ENCODE measurements around the gene HEXIM1.

The HEXIM1 gene

GRCh38 chr17:45114117-45114932 lies 34.0 kb upstream of the HEXIM1 start:
- TF ChIP-seq, protein P1, sequence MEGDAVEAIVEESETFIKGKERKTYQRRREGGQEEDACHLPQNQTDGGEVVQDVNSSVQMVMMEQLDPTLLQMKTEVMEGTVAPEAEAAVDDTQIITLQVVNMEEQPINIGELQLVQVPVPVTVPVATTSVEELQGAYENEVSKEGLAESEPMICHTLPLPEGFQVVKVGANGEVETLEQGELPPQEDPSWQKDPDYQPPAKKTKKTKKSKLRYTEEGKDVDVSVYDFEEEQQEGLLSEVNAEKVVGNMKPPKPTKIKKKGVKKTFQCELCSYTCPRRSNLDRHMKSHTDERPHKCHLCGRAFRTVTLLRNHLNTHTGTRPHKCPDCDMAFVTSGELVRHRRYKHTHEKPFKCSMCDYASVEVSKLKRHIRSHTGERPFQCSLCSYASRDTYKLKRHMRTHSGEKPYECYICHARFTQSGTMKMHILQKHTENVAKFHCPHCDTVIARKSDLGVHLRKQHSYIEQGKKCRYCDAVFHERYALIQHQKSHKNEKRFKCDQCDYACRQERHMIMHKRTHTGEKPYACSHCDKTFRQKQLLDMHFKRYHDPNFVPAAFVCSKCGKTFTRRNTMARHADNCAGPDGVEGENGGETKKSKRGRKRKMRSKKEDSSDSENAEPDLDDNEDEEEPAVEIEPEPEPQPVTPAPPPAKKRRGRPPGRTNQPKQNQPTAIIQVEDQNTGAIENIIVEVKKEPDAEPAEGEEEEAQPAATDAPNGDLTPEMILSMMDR (IDR thresholded peaks at IDR 0.05; ENCODE audit: low read length, missing control alignments): no peak
- H3K4me3 ChIP-seq (replicated peaks; ENCODE audit: low read depth, low read length): no peak overlapping the region
- no peak for DNase-seq (ENCODE audit: low read depth)

GRCh38 chr17:45115015-45115625 lies 33.2 kb upstream of the HEXIM1 start:
- TF ChIP-seq, protein P1 (IDR thresholded peaks at IDR 0.05; ENCODE audit: low read length, missing control alignments): no peak
- DNase-seq (ENCODE audit: low read depth): no peak
- H3K4me3 ChIP-seq (replicated peaks; ENCODE audit: low read depth, low read length): no peak overlapping the region

GRCh38 chr17:45115871-45116270 lies 32.4 kb upstream of the HEXIM1 start:
- H3K4me3 ChIP-seq (replicated peaks; ENCODE audit: low read depth, low read length): no peak overlapping the region
- TF ChIP-seq, protein P1 (IDR thresholded peaks at IDR 0.05; ENCODE audit: low read length, missing control alignments): no peak
- no peak for DNase-seq (ENCODE audit: low read depth)

DNA sequence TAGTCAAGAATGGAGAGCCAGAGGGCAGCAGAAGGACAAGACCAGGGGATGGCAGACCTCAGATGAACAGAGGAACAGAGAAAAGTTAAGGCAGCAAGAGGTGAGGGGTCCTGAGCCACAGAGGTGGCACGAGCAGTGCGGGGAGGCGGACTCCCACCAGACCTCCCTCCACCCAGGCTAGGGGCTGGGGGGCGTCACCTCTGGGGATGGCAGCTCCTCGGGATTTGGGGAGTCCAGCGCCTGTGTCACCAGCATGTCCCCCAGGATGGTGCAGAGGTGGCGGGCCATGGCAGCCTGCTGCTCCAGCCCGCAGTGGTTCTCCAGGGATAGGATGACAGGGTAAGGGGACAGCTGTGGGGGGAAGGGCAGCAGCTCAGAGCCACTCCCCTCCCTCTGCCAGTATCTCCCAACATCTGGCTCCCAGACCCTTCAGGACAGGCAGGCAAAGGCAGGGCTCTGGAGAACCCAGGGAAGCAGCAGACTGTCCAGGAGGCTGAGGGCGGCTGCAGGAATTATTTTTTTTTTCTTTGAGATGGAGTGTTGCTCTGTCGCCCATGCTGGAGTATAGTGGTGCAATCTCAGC lies 31.8 kb upstream of the HEXIM1 start:
- no peak overlapping the region for H3K4me3 ChIP-seq (replicated peaks; ENCODE audit: low read depth, low read length)
- TF ChIP-seq, protein P1 (IDR thresholded peaks at IDR 0.05; ENCODE audit: low read length, missing control alignments): no peak
- no peak for DNase-seq (ENCODE audit: low read depth)

DNA sequence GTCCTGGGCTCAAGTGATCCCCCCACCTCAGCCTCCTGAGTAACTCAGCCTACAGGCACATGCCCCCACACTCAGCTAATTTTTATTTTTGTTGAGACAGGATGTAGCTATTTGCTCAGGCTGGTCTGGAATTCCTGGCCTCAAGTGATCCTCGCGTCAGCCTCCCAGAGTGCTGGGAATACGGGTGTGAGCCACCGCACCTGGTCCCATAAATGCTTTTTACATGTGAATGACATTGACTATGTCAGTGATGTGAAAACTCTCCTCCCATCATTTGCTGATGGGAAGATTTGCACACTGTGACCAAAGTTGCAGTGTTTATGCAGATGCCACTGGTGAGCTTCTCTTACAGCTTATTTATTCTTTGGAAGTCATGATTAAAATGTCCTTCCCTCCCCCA lies 30.9 kb upstream of the HEXIM1 start:
- H3K4me3 ChIP-seq (replicated peaks; ENCODE audit: low read depth, low read length): no peak overlapping the region
- DNase-seq (ENCODE audit: low read depth): no peak
- TF ChIP-seq, protein P1 (IDR thresholded peaks at IDR 0.05; ENCODE audit: low read length, missing control alignments): no peak

DNA sequence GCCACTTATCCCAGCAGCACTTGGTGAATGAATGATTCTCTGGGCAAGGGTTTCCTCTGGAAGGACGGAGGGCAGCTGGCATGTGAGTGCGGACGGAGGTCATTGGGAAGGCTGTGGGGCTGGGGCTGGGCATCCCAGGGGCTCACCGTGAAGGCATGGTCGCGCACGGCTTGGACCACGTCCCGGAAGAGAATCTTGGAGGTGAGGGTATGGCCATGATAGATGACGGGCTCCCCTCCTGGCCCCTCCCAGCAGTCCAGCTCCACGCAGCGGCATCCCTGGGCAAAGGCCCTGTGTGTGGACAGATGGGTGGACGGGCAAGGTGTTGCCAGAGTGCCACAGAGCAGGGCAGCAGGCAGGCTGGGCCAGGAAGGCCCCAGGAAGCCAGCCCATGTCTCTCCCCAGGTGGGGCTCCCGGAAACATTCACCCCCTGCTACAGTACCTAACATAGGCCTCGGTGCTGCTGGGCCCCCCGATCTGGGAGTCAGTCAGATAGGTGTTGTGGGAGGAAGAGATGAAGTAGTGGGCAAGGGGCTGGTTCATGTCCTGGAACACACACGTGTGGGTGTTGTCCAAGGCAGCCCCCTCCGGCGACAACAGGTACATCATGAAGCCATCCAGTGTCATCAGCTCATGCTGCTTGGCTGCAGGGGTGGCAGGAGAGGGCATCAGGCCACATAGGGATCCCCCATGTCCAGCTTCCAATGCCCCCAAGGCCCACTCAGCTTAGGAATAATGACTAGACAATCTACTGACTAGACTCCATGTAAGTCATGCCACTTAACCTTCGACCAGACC lies 30.2 kb upstream of the HEXIM1 start:
- TF ChIP-seq, protein P1 (IDR thresholded peaks at IDR 0.05; ENCODE audit: low read length, missing control alignments): no peak
- no peak for DNase-seq (ENCODE audit: low read depth)
- no peak overlapping the region for H3K4me3 ChIP-seq (replicated peaks; ENCODE audit: low read depth, low read length)

Data from fibroblast of pulmonary artery (primary cell).